H1 (cell line): ENCODE data around the gene ZNF385D. TPM values are rescaled to one million over a fixed set of nuclear protein-coding genes. Genes with fewer than 3 reads are reported as not detected.

Experiments used
- CTCF ChIA-PET: fragments of 300-600 bp; sonication (Branson Sonifier 250); formaldehyde crosslinking; loops from one replicate; lab custom pipeline; 2021; ENCODE audit not compliant: partially characterized antibody; lab: Charles Lee
- POLR2A ChIA-PET: fragments of 300-600 bp; sonication (Branson Sonifier 250); formaldehyde crosslinking; loops from one replicate; lab custom pipeline; 2021; ENCODE audit warnings: inconsistent platforms; ENCODE audit not compliant: partially characterized antibody; lab: Charles Lee
- DNase-seq, 2 experiments: peaks; one replicate each; pipeline versions ENCODE4 v3.0.0 to v3.0.0-alpha.2; 2010 to 2022; ENCODE audit warnings: low spot score in 2 of 2, low read depth in 1 of 2, mixed read lengths in 1 of 2
- FAIRE-seq: peaks from 2 replicates; lab custom pipeline; 2011; peaks lifted over from hg19 to GRCh38; lab: Jason Lieb, UNC
- H2AFZ ChIP-seq: 2 replicates; pipeline ENCODE4 v1.8.1; 2012; ENCODE audit warnings: low read length, inconsistent platforms
- H2AK5ac ChIP-seq: 2 replicates; pipeline ENCODE4 v1.6.1; 2013; ENCODE audit warnings: low read depth, low read length
- H2BK120ac ChIP-seq: replicated peaks from 2 replicates; pipeline ENCODE3; 2013; ENCODE audit warnings: low read depth, low read length, inconsistent platforms
- H2BK12ac ChIP-seq: 2 replicates; pipeline ENCODE4 v1.6.1; 2013; ENCODE audit warnings: low read depth, low read length
- H2BK15ac ChIP-seq: 2 replicates; pipeline ENCODE4 v1.6.1; 2013; ENCODE audit warnings: low read length
- H2BK20ac ChIP-seq: 2 replicates; pipeline ENCODE4 v1.6.1; 2013; ENCODE audit warnings: low read length
- H2BK5ac ChIP-seq: 2 replicates; pipeline ENCODE4 v1.6.1; 2013; ENCODE audit warnings: low read depth, low read length
- H3K14ac ChIP-seq: 2 replicates; pipeline ENCODE4 v1.6.1; 2013; ENCODE audit warnings: inconsistent platforms; ENCODE audit not compliant: insufficient read length
- H3K18ac ChIP-seq: 2 replicates; pipeline ENCODE4 v1.6.1; 2013; ENCODE audit warnings: low read length; ENCODE audit errors: extremely low read depth
- H3K23ac ChIP-seq: 2 replicates; pipeline ENCODE4 v1.6.1; 2013; ENCODE audit warnings: inconsistent platforms; ENCODE audit not compliant: insufficient read length
- H3K23me2 ChIP-seq: 2 replicates; pipeline ENCODE4 v1.6.1; 2013; ENCODE audit warnings: low read depth, low read length
- H3K27ac ChIP-seq: 2 replicates; pipeline ENCODE4 v1.6.1; 2011; ENCODE audit warnings: low read depth, low read length, inconsistent platforms
- H3K27me3 ChIP-seq, 4 experiments: replicated peaks in 1 of 4; 1 replicate in 1 of 4; 2 replicates in 3 of 4; pipeline versions ENCODE4 v1.6.1 to v1.8.1; 2011 to 2013; ENCODE audit warnings: low read length in 3 of 4, mild to moderate bottlenecking in 3 of 4, inconsistent platforms in 2 of 4, mixed read lengths in 2 of 4, moderate library complexity in 1 of 4; ENCODE audit not compliant: control insufficient read depth in 3 of 4, insufficient read depth in 3 of 4; ENCODE audit errors: extremely low read depth in 1 of 4
- H3K36me3 ChIP-seq, 4 experiments: 2 replicates each; pipeline versions ENCODE4 v1.6.1 to v1.8.1; 2011 to 2013; ENCODE audit warnings: mild to moderate bottlenecking in 4 of 4, low read length in 3 of 4, moderate library complexity in 2 of 4, control low read depth in 1 of 4, inconsistent platforms in 1 of 4; ENCODE audit not compliant: insufficient read depth in 4 of 4, control insufficient read depth in 2 of 4
- H3K4ac ChIP-seq: replicated peaks from 2 replicates; pipeline ENCODE3; 2013; ENCODE audit warnings: low read length, low read depth, mixed read lengths, inconsistent platforms; ENCODE audit not compliant: insufficient read length
- H3K4me1 ChIP-seq, 4 experiments: replicated peaks in 1 of 4; 1 replicate in 1 of 4; 2 replicates in 3 of 4; pipeline versions ENCODE4 v1.6.1 to v1.8.1; 2011 to 2013; ENCODE audit warnings: low read length in 3 of 4, inconsistent platforms in 2 of 4, mixed read lengths in 1 of 4; ENCODE audit not compliant: insufficient read depth in 4 of 4, control insufficient read depth in 3 of 4
- H3K4me2 ChIP-seq, 2 experiments: 2 replicates each; pipeline versions ENCODE4 v1.6.1 to v1.8.1; 2011 to 2013; ENCODE audit warnings: low read depth in 2 of 2, low read length in 2 of 2, control low read depth in 1 of 2, inconsistent platforms in 1 of 2, mild to moderate bottlenecking in 1 of 2; ENCODE audit not compliant: insufficient read depth in 1 of 2
- H3K4me3 ChIP-seq, 4 experiments: fragments of 200-600, 300-600 bp in 1 of 4; sonication (generic), shearing (Covaris generic), sonication (Bioruptor Twin) in 1 of 4; 2 replicates each; pipeline versions ENCODE4 v1.5.1 to v1.8.1; 2011 to 2016; ENCODE audit warnings: low read length in 4 of 4, low read depth in 3 of 4, control low read depth in 2 of 4, inconsistent platforms in 2 of 4, mild to moderate bottlenecking in 2 of 4, mixed read lengths in 1 of 4, moderate library complexity in 1 of 4; ENCODE audit not compliant: insufficient read depth in 2 of 4; ENCODE audit errors: extremely low read depth in 1 of 4
- H3K56ac ChIP-seq: replicated peaks from 2 replicates; pipeline ENCODE3; 2013; ENCODE audit warnings: low read depth, mild to moderate bottlenecking, mixed read lengths, low read length, inconsistent platforms; ENCODE audit not compliant: insufficient read length
- H3K79me1 ChIP-seq: 2 replicates; pipeline ENCODE4 v1.6.1; 2013; ENCODE audit warnings: low read depth, low read length, control low read depth
- H3K79me2 ChIP-seq, 2 experiments: 2 replicates each; pipeline versions ENCODE4 v1.6.1 to v1.8.1; 2012 to 2013; ENCODE audit warnings: low read length in 2 of 2, mild to moderate bottlenecking in 2 of 2, inconsistent platforms in 1 of 2; ENCODE audit not compliant: insufficient read depth in 2 of 2, control insufficient read depth in 1 of 2
- H3K9ac ChIP-seq, 4 experiments: replicated peaks in 1 of 4; 1 replicate in 1 of 4; 2 replicates in 3 of 4; pipeline versions ENCODE4 v1.6.1 to v1.8.1; 2011 to 2013; ENCODE audit warnings: low read depth in 3 of 4, low read length in 3 of 4, control low read depth in 2 of 4, mild to moderate bottlenecking in 2 of 4, moderate library complexity in 2 of 4, inconsistent platforms in 1 of 4; ENCODE audit errors: extremely low read depth in 1 of 4
- H3K9me3 ChIP-seq, 2 experiments: 2 replicates each; pipeline versions ENCODE4 v1.6.1 to v1.8.1; 2012 to 2013; ENCODE audit warnings: mild to moderate bottlenecking in 2 of 2, moderate library complexity in 2 of 2, control low read depth in 1 of 2, inconsistent platforms in 1 of 2, low read depth in 1 of 2, low read length in 1 of 2, mixed read lengths in 1 of 2; ENCODE audit not compliant: insufficient read depth in 2 of 2
- H4K20me1 ChIP-seq, 2 experiments: replicated peaks in 1 of 2; 2 replicates each; pipeline versions ENCODE3 to v1.8.1; 2011 to 2013; ENCODE audit warnings: inconsistent platforms in 2 of 2, low read length in 2 of 2, mild to moderate bottlenecking in 1 of 2; ENCODE audit not compliant: insufficient read depth in 2 of 2, control insufficient read depth in 1 of 2
- H4K5ac ChIP-seq: 2 replicates; pipeline ENCODE4 v1.6.1; 2013; ENCODE audit warnings: low read length, low read depth, mixed read lengths, inconsistent platforms; ENCODE audit not compliant: insufficient read length
- H4K8ac ChIP-seq: 2 replicates; pipeline ENCODE4 v1.8.0; 2013; ENCODE audit warnings: mild to moderate bottlenecking, moderate library complexity, low read length, inconsistent platforms; ENCODE audit not compliant: insufficient read depth; ENCODE audit errors: extremely low read depth
- H4K91ac ChIP-seq: replicated peaks from 2 replicates; pipeline ENCODE3; 2013; ENCODE audit warnings: low read length, mixed read lengths, inconsistent platforms; ENCODE audit not compliant: insufficient read length
- CBX8 ChIP-seq: fragments of 300-800, 300-1000 bp; sonication (generic); IDR thresholded peaks from 2 replicates; pipeline ENCODE4 v1.7.1; 2016; ENCODE audit warnings: low read depth, low read length, borderline replicate concordance
- GTF2F1 ChIP-seq: IDR thresholded peaks from 2 replicates; pipeline ENCODE4 v1.6.1; 2012; ENCODE audit warnings: low read depth, low read length, improper control_type of control experiment, borderline replicate concordance
- JUND ChIP-seq: IDR thresholded peaks from 2 replicates; pipeline ENCODE4 v1.6.1; 2011; ENCODE audit warnings: mild to moderate bottlenecking, improper control_type of control experiment, low read length
- KDM1A ChIP-seq: fragments of 200-600, 300-600 bp; sonication (generic); IDR thresholded peaks from 2 replicates; pipeline ENCODE4 v1.7.1; 2016; ENCODE audit warnings: mild to moderate bottlenecking, low read length, borderline replicate concordance
- KDM5A ChIP-seq: fragments of 200-600 bp; IDR thresholded peaks from 2 replicates; pipeline ENCODE4 v1.7.1; 2012; ENCODE audit warnings: mild to moderate bottlenecking, low read length, inconsistent platforms, mixed read lengths
- POLR2AphosphoS5 ChIP-seq: IDR thresholded peaks from 2 replicates; pipeline ENCODE4 v1.6.1; 2011; ENCODE audit warnings: low read depth, low read length
- POU5F1 ChIP-seq: IDR thresholded peaks from 2 replicates; pipeline ENCODE4 v1.6.1; 2011; ENCODE audit warnings: low read depth, mild to moderate bottlenecking, low read length, moderate library complexity
- RAD21 ChIP-seq, 2 experiments: IDR thresholded peaks in 1 of 2; conservative IDR thresholded peaks in 1 of 2; 2 replicates each; pipeline ENCODE4 v1.6.1; 2011; ENCODE audit warnings: low read depth in 2 of 2, low read length in 2 of 2, improper control_type of control experiment in 1 of 2, inconsistent platforms in 1 of 2, mild to moderate bottlenecking in 1 of 2, moderate library complexity in 1 of 2
- SP4 ChIP-seq: IDR thresholded peaks from 2 replicates; pipeline ENCODE4 v1.6.1; 2012; ENCODE audit warnings: low read length, inconsistent platforms
- SUZ12 ChIP-seq: fragments of 200-600 bp; sonication (generic); IDR thresholded peaks from 2 replicates; pipeline ENCODE4 v1.6.1; 2012; ENCODE audit warnings: mild to moderate bottlenecking, inconsistent platforms, low read length, moderate library complexity, mixed read lengths
- TBP ChIP-seq: IDR thresholded peaks from 2 replicates; pipeline ENCODE4 v1.6.1; 2011; ENCODE audit warnings: low read depth, low read length, improper control_type of control experiment
- USF2 ChIP-seq: IDR thresholded peaks from 2 replicates; pipeline ENCODE4 v1.6.1; 2011; ENCODE audit warnings: low read length, improper control_type of control experiment
- WGBS, 2 experiments: shearing (Covaris generic) in 1 of 2; methylation state at CpG; one replicate each; pipeline versions ENCODE4 v1.1.6 to v1.1.7; 2013 to 2015; ENCODE audit warnings: low lambda C conversion rate in 2 of 2, mixed read lengths in 2 of 2, inconsistent platforms in 1 of 2, low coverage in 1 of 2, missing lambda C conversion rate in 1 of 2; ENCODE audit not compliant: insufficient replicate concordance in 2 of 2, insufficient coverage in 1 of 2, insufficient read length in 1 of 2; ENCODE audit errors: extremely low coverage in 1 of 2, missing lambda C conversion rate in 1 of 2; 5-methylcytosine and 5-hydroxymethylcytosine counted together
- polyA plus RNA-seq, 7 experiments: library from polyadenylated mRNA; depleted of rRNA in 3 of 7; stranded (reverse) in 5 of 7; unstranded in 2 of 7; fragments of >200 nt in 5 of 7; fragments of 200-250 nt in 2 of 7; gene quantifications; 1 replicate in 5 of 7; 2 replicates in 1 of 7; 4 replicates in 1 of 7; pipeline versions ENCODE4 v1.2.1 to v1.2.3, GENCODE V29; 2011 to 2013; ENCODE audit warnings: missing spikeins in 2 of 7, mixed read lengths in 2 of 7
- total RNA-seq: library from RNA; stranded (reverse); fragmentation: NEBNext Ultra II Directional; extraction: Animal tissue kit (Norgen Biotek cat#: 25700); gene quantifications from 2 replicates; pipeline ENCODE4 v1.2.1, GENCODE V29; 2021
- TF ChIP-seq, protein P1 (sequence below): IDR thresholded peaks from 2 replicates; pipeline ENCODE4 v1.6.1; 2011; ENCODE audit warnings: low read depth, mild to moderate bottlenecking, low read length; ENCODE audit not compliant: insufficient read depth

ZNF385D gene
- total and polyA plus RNA-seq, 2 of the 8 experiments (the other 6 are each of a cell fraction or from before 2014, with no cell fraction given) = 5.9 to 10.8 TPM

- ChIA-PET POLR2A (no interaction called here), CTCF (interaction anchor here (0.6 to 1.3 kb wide), 2 partner anchors 58 to 125 kb away, joined by 3 read pairs; no protein-coding TSS in a partner anchor)
- no peak overlapping the region for H4K8ac ChIP-seq
- no peak overlapping the region for H2BK5ac ChIP-seq
- FAIRE-seq = no peak
- no peaks in the 10 kb centered on the region for H3K79me2 ChIP-seq
- H2BK120ac ChIP-seq = no peak overlapping the region
- no peaks in the 10 kb centered on the region for H4K20me1 ChIP-seq
- H4K91ac ChIP-seq = no peak overlapping the region
- no peak overlapping the region for H4K5ac ChIP-seq
- no peak overlapping the region for H3K23ac ChIP-seq
- H3K27ac ChIP-seq = no peak overlapping the region
- no peak overlapping the region for H3K18ac ChIP-seq
- H3K36me3 ChIP-seq = no peaks in the 10 kb centered on the region
- no peak overlapping the region for H2AK5ac ChIP-seq
- no peak overlapping the region for H3K4me2 ChIP-seq
- H3K56ac ChIP-seq = no peak overlapping the region
- H3K4me1 ChIP-seq = no peaks in the 10 kb centered on the region
- H2BK20ac ChIP-seq = no peak overlapping the region
- H2AFZ ChIP-seq = no peak overlapping the region
- 96% methylated on average over 2 of the region's 2 CpGs; no CpG with 5 or more reads in 1 of the 2 experiments for WGBS, 2 experiments
- no peak overlapping the region for H3K4me3 ChIP-seq
- H3K9me3 ChIP-seq = no peaks in the 10 kb centered on the region
- H3K23me2 ChIP-seq = no peaks in the 10 kb centered on the region; the same call in 1 of the 2 replicates
- H2BK15ac ChIP-seq = no peak overlapping the region
- H3K14ac ChIP-seq = no peak overlapping the region
- H3K27me3 ChIP-seq = no peaks in the 10 kb centered on the region
- DNase-seq = no peak
- H2BK12ac ChIP-seq = no peak overlapping the region
- H3K79me1 ChIP-seq = no peaks in the 10 kb centered on the region
- no peak overlapping the region for H3K9ac ChIP-seq
- H3K4ac ChIP-seq = no peak overlapping the region
- TF ChIP-seq GTF2F1 (no peak), TBP (no peak), USF2 (no peak), SP4 (no peak), KDM5A (no peak), RAD21 (IDR thresholded peaks at IDR 0.05 in 1 of 2, conservative IDR thresholded peaks at IDR 0.05 in 1 of 2; ENCODE audit: low read depth in 2 of 2, low read length in 2 of 2) (no peak), JUND (no peak), CBX8 (no peak), SUZ12 (no peak), POU5F1 (no peak), KDM1A (no peak), POLR2AphosphoS5 (no peak)
- TF ChIP-seq, protein P1, sequence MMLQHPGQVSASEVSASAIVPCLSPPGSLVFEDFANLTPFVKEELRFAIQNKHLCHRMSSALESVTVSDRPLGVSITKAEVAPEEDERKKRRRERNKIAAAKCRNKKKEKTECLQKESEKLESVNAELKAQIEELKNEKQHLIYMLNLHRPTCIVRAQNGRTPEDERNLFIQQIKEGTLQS = no peak
These were observed 30.3 kb upstream of the ZNF385D start for GRCh38 chr3:21781355-21781754.
